Measurements from ENCODE around the gene MED13L. TPM values are rescaled to one million over a fixed set of nuclear protein-coding genes. Genes with fewer than 3 reads are reported as not detected.

Gene MED13L
- total and polyA plus RNA-seq, 2 experiments from 2014 or later = 11.7 to 88.7 TPM

DNA sequence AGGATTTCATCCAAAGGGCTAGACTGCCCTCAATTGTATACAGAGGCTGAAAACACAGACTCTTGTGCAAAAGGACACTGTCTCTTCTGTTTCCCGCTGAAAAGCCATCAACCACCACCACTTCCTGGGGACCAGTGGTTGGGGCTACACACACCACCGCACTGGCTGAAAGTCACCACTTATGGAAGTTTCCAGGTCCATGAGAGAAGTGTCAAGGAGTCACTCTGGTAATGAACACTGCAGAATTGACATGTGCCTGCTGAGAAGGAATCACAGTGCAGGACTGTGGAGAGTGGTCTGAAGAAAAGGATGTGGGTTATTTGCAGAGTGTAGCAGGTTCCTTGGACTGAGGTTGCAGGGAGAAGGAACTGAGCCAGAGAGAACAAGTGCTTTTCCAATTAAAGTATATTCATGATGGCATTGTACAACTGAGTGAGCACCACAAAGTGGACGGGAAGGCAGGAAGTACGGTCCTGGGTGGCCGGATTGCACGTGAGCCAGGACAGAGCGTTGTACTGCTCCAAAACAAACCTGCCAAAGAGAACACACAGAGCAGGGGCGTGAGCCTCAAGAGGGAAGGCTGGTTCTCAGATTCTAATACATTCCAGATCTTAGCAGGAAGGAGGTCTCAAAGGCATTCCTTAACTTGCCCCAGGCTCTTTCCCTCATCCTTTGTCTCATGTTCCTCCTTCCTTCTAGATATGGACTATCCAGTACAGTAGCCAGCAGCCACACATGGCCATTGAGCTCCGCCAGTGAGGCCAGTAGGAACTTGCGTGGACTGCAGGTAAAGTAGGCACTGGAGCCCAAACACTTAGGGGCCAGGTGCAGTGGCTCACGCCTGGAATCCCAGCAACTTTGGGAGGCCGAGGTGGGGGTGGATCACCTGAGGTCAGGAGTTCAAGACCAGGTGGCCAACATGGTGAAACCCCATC lies 316.4 kb downstream of the MED13L start:
- Histone ChIP-seq H3K36me3 (ENCODE audit: low read depth) (peaks cover 62% of the 10 kb centered on the region), H3K27ac (peak overlapping the region; percentile 72; the same call in 1 of the 2 replicates)

GRCh38 chr12:115957686-115958290 lies 319.7 kb downstream of the MED13L start:
- Histone ChIP-seq H3K4me2 (ENCODE audit: unreplicated experiment) (no peak overlapping the region), H3K9ac (no peak overlapping the region), H3K27ac (no peak overlapping the region), H2AFZ (no peak overlapping the region), H4K20me1 (ENCODE audit: insufficient read depth) (no peaks in the 10 kb centered on the region), H3K9me3 (ENCODE audit: low read depth) (no peaks in the 10 kb centered on the region), H3K9me2 (ENCODE audit: insufficient read depth) (no peaks in the 10 kb centered on the region), H3F3A (ENCODE audit: insufficient read depth) (peaks cover 19% of the 10 kb centered on the region), H3K4me3 (no peak overlapping the region), H3K79me2 (ENCODE audit: insufficient read depth) (no peaks in the 10 kb centered on the region), H3K4me1 (ENCODE audit: insufficient read depth) (peaks cover 9% of the 10 kb centered on the region), H3K27me3 (replicated peaks; ENCODE audit: insufficient read depth) (no peaks in the 10 kb centered on the region), H3K36me3 (ENCODE audit: low read depth) (peaks cover 38% of the 10 kb centered on the region)
- WGBS, 2 experiments (ENCODE audit: low coverage in 1 of 2, low lambda C conversion rate in 2 of 2, missing lambda C conversion rate in 2 of 2) = 82 to 88% methylated on average over 6 of the region's 6 CpGs
- in situ Hi-C loops (cut with MboI) = no loop called here
- no peak for DNase-seq
- no peak for TF ChIP-seq EZH2phosphoT487 (IDR thresholded peaks at IDR 0.05; ENCODE audit: insufficient read depth, low read depth)
- no peak for TF ChIP-seq EZH2 (IDR thresholded peaks at IDR 0.05; ENCODE audit: insufficient read depth, poor library complexity, severe bottlenecking)

More for the DNA sequence above, 316.4 kb downstream of the MED13L start:
- no peak overlapping the region for H2AFZ ChIP-seq
- H3K4me1 ChIP-seq (ENCODE audit: insufficient read depth) = peaks cover 21% of the 10 kb centered on the region
- no peaks in the 10 kb centered on the region for H3K79me2 ChIP-seq (ENCODE audit: insufficient read depth)
- H3K27me3 ChIP-seq (replicated peaks; ENCODE audit: insufficient read depth) = no peaks in the 10 kb centered on the region
- H3K9me2 ChIP-seq (ENCODE audit: insufficient read depth) = no peaks in the 10 kb centered on the region
- H3K9ac ChIP-seq = no peak overlapping the region
- in situ Hi-C loops (cut with MboI) = no loop called here
- WGBS, 2 experiments (ENCODE audit: low coverage in 1 of 2, low lambda C conversion rate in 2 of 2, missing lambda C conversion rate in 2 of 2) = 89 to 91% methylated on average over 12 of the region's 12 CpGs
- TF ChIP-seq EZH2phosphoT487 (IDR thresholded peaks at IDR 0.05; ENCODE audit: insufficient read depth, low read depth) = no peak
- no peak for TF ChIP-seq EZH2 (IDR thresholded peaks at IDR 0.05; ENCODE audit: insufficient read depth, poor library complexity, severe bottlenecking)
- H3F3A ChIP-seq (ENCODE audit: insufficient read depth) = peaks cover 40% of the 10 kb centered on the region
- H3K9me3 ChIP-seq (ENCODE audit: low read depth) = no peaks in the 10 kb centered on the region
- no peak overlapping the region for H3K4me3 ChIP-seq
- no peak for DNase-seq
- H3K4me2 ChIP-seq (ENCODE audit: unreplicated experiment) = no peak overlapping the region
- 0 out of 2 replicates have a peak, but pooled peaks cover 6% of the 10 kb centered on the region for H4K20me1 ChIP-seq (ENCODE audit: insufficient read depth)

GRCh38 chr12:115956659-115957058 lies 320.8 kb downstream of the MED13L start:
- Histone ChIP-seq H3K4me1 (ENCODE audit: insufficient read depth) (no peaks in the 10 kb centered on the region), H3K9me3 (ENCODE audit: low read depth) (no peaks in the 10 kb centered on the region), H3K9me2 (ENCODE audit: insufficient read depth) (no peaks in the 10 kb centered on the region), H3K4me2 (ENCODE audit: unreplicated experiment) (no peak overlapping the region), H4K20me1 (ENCODE audit: insufficient read depth) (no peaks in the 10 kb centered on the region), H3F3A (ENCODE audit: insufficient read depth) (peaks cover 14% of the 10 kb centered on the region; the same call in 1 of the 2 replicates), H3K27ac (no peak overlapping the region), H3K9ac (no peak overlapping the region), H3K79me2 (ENCODE audit: insufficient read depth) (no peaks in the 10 kb centered on the region), H3K4me3 (no peak overlapping the region), H2AFZ (no peak overlapping the region), H3K36me3 (ENCODE audit: low read depth) (peaks cover 35% of the 10 kb centered on the region), H3K27me3 (replicated peaks; ENCODE audit: insufficient read depth) (no peaks in the 10 kb centered on the region)
- no peak for DNase-seq
- in situ Hi-C loops (cut with MboI) = no loop called here
- 91% methylated on average over 4 of the region's 4 CpGs for whole genome bisulfite sequencing, 2 experiments (ENCODE audit: low coverage in 1 of 2, low lambda C conversion rate in 2 of 2, missing lambda C conversion rate in 2 of 2)
- TF ChIP-seq EZH2 (IDR thresholded peaks at IDR 0.05; ENCODE audit: insufficient read depth, poor library complexity, severe bottlenecking) (no peak), EZH2phosphoT487 (IDR thresholded peaks at IDR 0.05; ENCODE audit: insufficient read depth, low read depth) (no peak)

DNA sequence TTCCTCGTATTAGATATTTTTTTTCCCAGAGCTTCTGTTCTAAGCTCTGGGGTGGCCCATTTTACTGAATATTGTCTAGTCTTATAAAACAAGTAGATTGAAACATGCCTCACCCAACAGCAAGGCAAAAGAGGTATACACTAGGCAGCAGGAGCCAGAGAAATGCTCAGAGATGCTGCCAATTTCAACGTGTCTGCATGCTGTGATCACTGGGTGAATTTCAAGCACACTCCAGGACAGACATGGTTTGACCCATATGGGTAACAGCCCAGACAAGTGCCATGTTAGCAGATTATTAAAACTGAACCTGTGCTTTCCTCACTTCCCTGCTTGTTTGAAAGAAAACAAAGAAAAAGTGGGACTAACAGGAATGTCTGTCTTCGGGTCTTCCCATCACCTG lies 321.3 kb downstream of the MED13L start:
- no peak overlapping the region for H3K4me3 ChIP-seq
- no peak overlapping the region for H3K4me2 ChIP-seq (ENCODE audit: unreplicated experiment)
- no peak for TF ChIP-seq EZH2 (IDR thresholded peaks at IDR 0.05; ENCODE audit: insufficient read depth, poor library complexity, severe bottlenecking)
- TF ChIP-seq EZH2phosphoT487 (IDR thresholded peaks at IDR 0.05; ENCODE audit: insufficient read depth, low read depth) = no peak
- no peaks in the 10 kb centered on the region for H3K9me2 ChIP-seq (ENCODE audit: insufficient read depth)
- H2AFZ ChIP-seq = no peak overlapping the region
- 63 to 66% methylated on average over 3 of the region's 3 CpGs for WGBS, 2 experiments (ENCODE audit: low coverage in 1 of 2, low lambda C conversion rate in 2 of 2, missing lambda C conversion rate in 2 of 2)
- in situ Hi-C loops (cut with MboI) = no loop called here
- peaks cover 10% of the 10 kb centered on the region; the same call in 1 of the 2 replicates for H3F3A ChIP-seq (ENCODE audit: insufficient read depth)
- no peak for DNase-seq
- peaks cover 35% of the 10 kb centered on the region for H3K36me3 ChIP-seq (ENCODE audit: low read depth)
- no peaks in the 10 kb centered on the region for H3K27me3 ChIP-seq (replicated peaks; ENCODE audit: insufficient read depth)
- H3K79me2 ChIP-seq (ENCODE audit: insufficient read depth) = no peaks in the 10 kb centered on the region
- H3K9ac ChIP-seq = no peak overlapping the region
- H3K27ac ChIP-seq = no peak overlapping the region
- no peaks in the 10 kb centered on the region for H3K4me1 ChIP-seq (ENCODE audit: insufficient read depth)
- H3K9me3 ChIP-seq (ENCODE audit: low read depth) = no peaks in the 10 kb centered on the region
- H4K20me1 ChIP-seq (ENCODE audit: insufficient read depth) = no peaks in the 10 kb centered on the region
